Esophagus muscularis mucosa (tissue), 4 donors: ENCODE data around the gene ACSS1. TPM values are rescaled to one million over a fixed set of nuclear protein-coding genes. Genes with fewer than 3 reads are reported as not detected.

Experiments
- DNase-seq: peaks from one replicate; pipeline ENCODE4 v3.0.0-alpha.2; 2017; ENCODE audit errors: extremely low spot score
- H3K27ac ChIP-seq, 4 donors: fragments of 200-600 bp; sonication (generic); replicated peaks in 1 of 4; 1 replicate in 3 of 4; 2 replicates in 1 of 4; pipeline ENCODE4 v1.5.1; 2016 to 2019; ENCODE audit warnings: mild to moderate bottlenecking in 1 of 4
- H3K27me3 ChIP-seq, 4 donors: fragments of 200-600 bp; sonication (generic); one replicate each; pipeline versions ENCODE4 v1.5.1 to v1.6.0; 2016 to 2019
- H3K36me3 ChIP-seq, 4 donors: fragments of 200-600 bp; sonication (generic); one replicate each; pipeline ENCODE4 v1.5.1; 2016 to 2019
- H3K4me1 ChIP-seq, 4 donors: fragments of 200-600 bp; sonication (generic); one replicate each; pipeline ENCODE4 v1.5.1; 2016 to 2019
- H3K4me3 ChIP-seq, 4 donors: fragments of 200-600 bp; sonication (generic); 1 replicate in 2 of 4; 2 replicates in 2 of 4; pipeline ENCODE4 v1.5.1; 2016 to 2019; ENCODE audit warnings: mild to moderate bottlenecking in 4 of 4, moderate library complexity in 1 of 4
- H3K9me3 ChIP-seq, 4 donors: fragments of 200-600 bp; sonication (generic); 1 replicate in 3 of 4; 2 replicates in 1 of 4; pipeline ENCODE4 v1.5.1; 2016 to 2019
- CTCF ChIP-seq, 3 experiments: fragments of 200-600 bp in 2 of 3; fragments of 450-650 bp in 1 of 3; sonication (generic) in 2 of 3; IDR thresholded peaks; one replicate each; pipeline ENCODE4 v1.5.1; 2017 to 2019; ENCODE audit warnings: antibody characterized with exemption in 3 of 3, mild to moderate bottlenecking in 2 of 3, moderate library complexity in 1 of 3
- EP300 ChIP-seq: sonication (generic); formaldehyde crosslinking; IDR thresholded peaks from one replicate; pipeline ENCODE4 v1.6.1; 2017; ENCODE audit warnings: antibody characterized with exemption
- POLR2A ChIP-seq: fragments of 450-650 bp; IDR thresholded peaks from one replicate; pipeline ENCODE4 v1.6.1; 2017; ENCODE audit warnings: antibody characterized with exemption, moderate library complexity, mild to moderate bottlenecking, low read depth
- POLR2AphosphoS5 ChIP-seq, 2 donors: sonication (generic); formaldehyde crosslinking; IDR thresholded peaks; one replicate each; pipeline ENCODE4 v1.6.1; 2017; ENCODE audit warnings: antibody characterized with exemption in 2 of 2
- WGBS: methylation state at CpG from one replicate; pipeline ENCODE4 v1.1.5; 2018; 5-methylcytosine and 5-hydroxymethylcytosine counted together
- intact Hi-C: fragments of 100-400 bp; cut with DNase I; formaldehyde crosslinking; loops from one replicate; pipeline ENCODE4 v1.15.1; 2023
- total RNA-seq, 4 donors: library from RNA; depleted of rRNA; stranded (reverse); fragments of >200 nt; gene quantifications; one replicate each; pipeline versions ENCODE4 v1.1.0 to v1.2.1, GENCODE V29; 2016

The ACSS1 gene
- total RNA-seq, 4 donors from 2014 or later = 36.6 to 154 (median 65.3) TPM

- Histone ChIP-seq H3K4me1 (peaks cover 0 to 28% (median 22%) of the 10 kb centered on the region in 4 donors), H3K27ac (peak overlapping the region in 1 of 4 donors; percentile 52), H3K4me3 (no peak overlapping the region), H3K9me3 (no peaks in the 10 kb centered on the region), H3K27me3 (no peaks in the 10 kb centered on the region), H3K36me3 (peaks cover 26 to 61% (median 38%) of the 10 kb centered on the region in 4 donors)
- 69% methylated on average over 1 of the region's 1 CpG for WGBS
- intact Hi-C loops = no loop called here
- TF ChIP-seq EP300 (no peak), CTCF (IDR thresholded peaks at IDR 0.05) (no peak), POLR2AphosphoS5 (IDR thresholded peaks at IDR 0.05) (no peak), POLR2A (no peak)
- DNase-seq = no peak
These were observed 80.6 kb downstream of the ACSS1 start for GRCh38 chr20:24977336-24977735.

- Histone ChIP-seq H3K9me3 (no peaks in the 10 kb centered on the region), H3K4me3 (no peak overlapping the region), H3K27me3 (no peaks in the 10 kb centered on the region), H3K4me1 (peaks cover 0 to 4% (median 2%) of the 10 kb centered on the region in 4 donors), H3K36me3 (peaks cover 57 to 78% (median 65%) of the 10 kb centered on the region in 4 donors), H3K27ac (no peak overlapping the region)
- intact Hi-C loops = no loop called here
- WGBS = 86% methylated on average over 2 of the region's 2 CpGs
- DNase-seq = no peak
- no peak for TF ChIP-seq EP300
- no peak for TF ChIP-seq POLR2AphosphoS5 (IDR thresholded peaks at IDR 0.05)
- no peak for TF ChIP-seq POLR2A
These were observed 85.6 kb downstream of the ACSS1 start for GRCh38 chr20:24972341-24972740.

GRCh38 chr20:24971376-24972101 lies 86.4 kb downstream of the ACSS1 start:
- no peak for DNase-seq
- no peak overlapping the region for H3K4me3 ChIP-seq
- H3K4me1 ChIP-seq = no peaks in the 10 kb centered on the region
- no peak overlapping the region for H3K27ac ChIP-seq
- H3K27me3 ChIP-seq = no peaks in the 10 kb centered on the region
- no peak for TF ChIP-seq POLR2A
- TF ChIP-seq POLR2AphosphoS5 (IDR thresholded peaks at IDR 0.05) = no peak
- TF ChIP-seq EP300 = no peak
- no peak for TF ChIP-seq CTCF (IDR thresholded peaks at IDR 0.05)
- intact Hi-C loops = no loop called here
- WGBS = 78% methylated on average over 6 of the region's 6 CpGs
- no peaks in the 10 kb centered on the region for H3K9me3 ChIP-seq
- peaks cover 63 to 78% (median 69%) of the 10 kb centered on the region in 4 donors for H3K36me3 ChIP-seq

GRCh38 chr20:24970754-24971153 lies 87.2 kb downstream of the ACSS1 start:
- peaks cover 67 to 83% (median 75%) of the 10 kb centered on the region in 4 donors for H3K36me3 ChIP-seq

More at GRCh38 chr20:24970754-24971153, 87.2 kb downstream of the ACSS1 start:
- Histone ChIP-seq H3K4me1 (no peaks in the 10 kb centered on the region), H3K27me3 (no peaks in the 10 kb centered on the region), H3K4me3 (no peak overlapping the region), H3K27ac (no peak overlapping the region), H3K9me3 (no peaks in the 10 kb centered on the region)
- intact Hi-C loops = no loop called here
- 78% methylated on average over 8 of the region's 8 CpGs for WGBS
- TF ChIP-seq POLR2A (no peak), POLR2AphosphoS5 (IDR thresholded peaks at IDR 0.05) (no peak), CTCF (IDR thresholded peaks at IDR 0.05) (no peak), EP300 (no peak)
- no peak for DNase-seq
